ENCODE results near the gene MCTP1. TPM values are rescaled to one million over a fixed set of nuclear protein-coding genes. Genes with fewer than 3 reads are reported as not detected.

MCTP1 gene
- total RNA-seq, 4 donors from 2014 or later, result 5.7 to 33.5 (median 17.4) TPM

DNA sequence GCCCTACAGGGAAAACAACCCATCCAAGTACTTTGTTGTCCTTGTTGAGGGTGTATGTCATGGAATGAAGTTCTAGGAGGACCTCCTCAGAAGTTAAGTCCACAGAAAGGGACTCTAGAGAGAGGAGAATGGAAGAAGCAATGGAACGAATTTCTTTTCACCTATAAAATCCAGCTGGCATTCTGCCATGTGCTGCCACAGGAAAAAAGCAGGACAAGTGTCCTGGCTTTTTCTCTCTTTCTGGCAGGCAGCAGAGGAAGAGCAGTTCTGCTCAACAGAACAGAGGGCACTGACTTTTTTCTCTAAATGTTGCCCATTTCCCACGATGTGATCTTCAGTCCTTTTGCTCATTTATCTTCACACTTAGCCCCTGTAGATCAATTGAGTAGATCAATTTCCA, 240.8 kb downstream of the MCTP1 start:
- no peaks in the 10 kb centered on the region for H3K36me3 ChIP-seq
- H3K4me1 ChIP-seq, result no peaks in the 10 kb centered on the region
- H3K9me3 ChIP-seq, result no peaks in the 10 kb centered on the region
- H3K27ac ChIP-seq, result no peak overlapping the region
- intact Hi-C loops (cut with DNase I), result no loop called here
- no peak overlapping the region for H3K4me3 ChIP-seq (replicated peaks in 1 of 3)
- no peaks in the 10 kb centered on the region for H3K27me3 ChIP-seq
- 40 to 42% methylated on average over 2 of the region's 2 CpGs for WGBS, 2 donors
- peak in 1 of 2 donors; percentile 19 for DNase-seq
- TF ChIP-seq, protein P1, sequence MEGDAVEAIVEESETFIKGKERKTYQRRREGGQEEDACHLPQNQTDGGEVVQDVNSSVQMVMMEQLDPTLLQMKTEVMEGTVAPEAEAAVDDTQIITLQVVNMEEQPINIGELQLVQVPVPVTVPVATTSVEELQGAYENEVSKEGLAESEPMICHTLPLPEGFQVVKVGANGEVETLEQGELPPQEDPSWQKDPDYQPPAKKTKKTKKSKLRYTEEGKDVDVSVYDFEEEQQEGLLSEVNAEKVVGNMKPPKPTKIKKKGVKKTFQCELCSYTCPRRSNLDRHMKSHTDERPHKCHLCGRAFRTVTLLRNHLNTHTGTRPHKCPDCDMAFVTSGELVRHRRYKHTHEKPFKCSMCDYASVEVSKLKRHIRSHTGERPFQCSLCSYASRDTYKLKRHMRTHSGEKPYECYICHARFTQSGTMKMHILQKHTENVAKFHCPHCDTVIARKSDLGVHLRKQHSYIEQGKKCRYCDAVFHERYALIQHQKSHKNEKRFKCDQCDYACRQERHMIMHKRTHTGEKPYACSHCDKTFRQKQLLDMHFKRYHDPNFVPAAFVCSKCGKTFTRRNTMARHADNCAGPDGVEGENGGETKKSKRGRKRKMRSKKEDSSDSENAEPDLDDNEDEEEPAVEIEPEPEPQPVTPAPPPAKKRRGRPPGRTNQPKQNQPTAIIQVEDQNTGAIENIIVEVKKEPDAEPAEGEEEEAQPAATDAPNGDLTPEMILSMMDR (IDR thresholded peaks at IDR 0.05), result no peak
- no peak for TF ChIP-seq POLR2A (IDR thresholded peaks at IDR 0.05)

DNA sequence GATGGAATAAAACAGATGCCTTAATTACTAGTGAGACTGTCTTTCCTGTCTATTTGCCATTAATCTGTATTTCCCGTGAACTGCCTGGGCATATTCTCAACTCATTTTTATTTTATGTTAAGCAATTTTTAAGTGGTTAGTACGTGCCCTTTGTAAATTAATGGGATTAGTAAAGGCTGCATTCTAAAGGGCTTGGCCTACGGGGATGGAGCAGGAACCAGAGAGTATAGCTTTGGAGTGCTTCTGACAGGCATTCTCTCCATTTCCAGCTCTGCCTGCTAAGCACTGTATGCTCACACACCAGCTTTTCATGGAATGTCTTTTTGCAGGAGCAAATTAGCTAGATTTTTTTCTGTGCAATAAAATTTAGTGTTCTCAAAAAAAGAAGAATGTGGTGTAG, 241.2 kb downstream of the MCTP1 start:
- H3K4me3 ChIP-seq (replicated peaks in 1 of 3), result no peak overlapping the region
- no peaks in the 10 kb centered on the region for H3K36me3 ChIP-seq
- TF ChIP-seq, protein P1 (IDR thresholded peaks at IDR 0.05), result no peak
- no peak for TF ChIP-seq POLR2A (IDR thresholded peaks at IDR 0.05)
- no peak for DNase-seq
- no peaks in the 10 kb centered on the region for H3K4me1 ChIP-seq
- intact Hi-C loops (cut with DNase I), result no loop called here
- H3K27ac ChIP-seq, result no peak overlapping the region
- H3K9me3 ChIP-seq, result no peaks in the 10 kb centered on the region
- H3K27me3 ChIP-seq, result no peaks in the 10 kb centered on the region
- WGBS, 2 donors, result 70 to 78% methylated on average over 3 of the region's 3 CpGs

DNA sequence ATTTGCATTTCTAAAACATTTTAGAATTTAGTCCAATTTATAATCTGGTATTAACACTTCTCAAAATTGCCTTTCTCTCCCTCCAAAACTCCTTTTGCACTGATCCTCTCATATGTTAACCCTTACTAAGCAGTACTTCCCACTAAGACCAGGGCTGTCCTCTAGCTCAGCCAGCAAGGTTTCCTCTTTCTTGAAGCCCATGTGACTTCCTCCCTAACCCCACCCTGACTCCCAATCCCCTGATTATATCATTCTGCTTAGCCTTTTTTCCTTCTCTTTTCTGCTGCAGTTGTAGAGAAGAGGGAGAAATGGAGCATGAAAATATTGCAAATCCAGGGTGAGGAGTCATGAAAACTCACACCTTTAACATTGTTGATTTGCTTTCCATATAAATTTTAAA, 241.7 kb downstream of the MCTP1 start:
- Histone ChIP-seq H3K27me3 (no peaks in the 10 kb centered on the region), H3K36me3 (no peaks in the 10 kb centered on the region), H3K4me1 (no peaks in the 10 kb centered on the region), H3K9me3 (no peaks in the 10 kb centered on the region), H3K27ac (no peak overlapping the region), H3K4me3 (replicated peaks in 1 of 3) (no peak overlapping the region)
- intact Hi-C loops (cut with DNase I), result no loop called here
- no peak for TF ChIP-seq POLR2A (IDR thresholded peaks at IDR 0.05)
- TF ChIP-seq, protein P1 (IDR thresholded peaks at IDR 0.05), result no peak
- DNase-seq, result no peak

DNA sequence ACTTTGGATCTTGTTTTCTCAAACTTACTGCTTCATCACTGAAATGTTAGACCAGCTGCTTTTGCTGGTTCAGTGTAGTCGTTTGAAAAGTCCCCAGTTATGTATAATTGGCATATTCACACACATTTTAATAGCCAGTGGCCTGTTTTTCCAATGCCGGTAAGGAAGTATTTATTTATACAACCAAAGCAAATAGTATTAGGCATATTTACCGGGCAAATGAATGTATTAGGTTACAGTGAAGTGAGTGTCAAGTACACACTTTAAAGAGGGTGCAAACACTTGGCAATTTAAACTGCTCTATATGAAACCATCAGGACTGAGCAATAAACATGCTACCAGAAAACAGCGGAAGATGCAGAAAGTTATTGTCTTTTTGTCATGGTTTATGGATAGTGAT, 242.9 kb downstream of the MCTP1 start:
- DNase-seq, result no peak
- Histone ChIP-seq H3K36me3 (no peaks in the 10 kb centered on the region), H3K27ac (no peak overlapping the region), H3K4me3 (replicated peaks in 1 of 3) (no peak overlapping the region), H3K9me3 (no peaks in the 10 kb centered on the region), H3K27me3 (no peaks in the 10 kb centered on the region), H3K4me1 (no peaks in the 10 kb centered on the region)
- intact Hi-C loops (cut with DNase I), result no loop called here
- TF ChIP-seq POLR2A (IDR thresholded peaks at IDR 0.05), result no peak
- TF ChIP-seq, protein P1 (IDR thresholded peaks at IDR 0.05), result no peak
- 54 to 58% methylated on average over 4 of the region's 4 CpGs for WGBS, 2 donors

DNA sequence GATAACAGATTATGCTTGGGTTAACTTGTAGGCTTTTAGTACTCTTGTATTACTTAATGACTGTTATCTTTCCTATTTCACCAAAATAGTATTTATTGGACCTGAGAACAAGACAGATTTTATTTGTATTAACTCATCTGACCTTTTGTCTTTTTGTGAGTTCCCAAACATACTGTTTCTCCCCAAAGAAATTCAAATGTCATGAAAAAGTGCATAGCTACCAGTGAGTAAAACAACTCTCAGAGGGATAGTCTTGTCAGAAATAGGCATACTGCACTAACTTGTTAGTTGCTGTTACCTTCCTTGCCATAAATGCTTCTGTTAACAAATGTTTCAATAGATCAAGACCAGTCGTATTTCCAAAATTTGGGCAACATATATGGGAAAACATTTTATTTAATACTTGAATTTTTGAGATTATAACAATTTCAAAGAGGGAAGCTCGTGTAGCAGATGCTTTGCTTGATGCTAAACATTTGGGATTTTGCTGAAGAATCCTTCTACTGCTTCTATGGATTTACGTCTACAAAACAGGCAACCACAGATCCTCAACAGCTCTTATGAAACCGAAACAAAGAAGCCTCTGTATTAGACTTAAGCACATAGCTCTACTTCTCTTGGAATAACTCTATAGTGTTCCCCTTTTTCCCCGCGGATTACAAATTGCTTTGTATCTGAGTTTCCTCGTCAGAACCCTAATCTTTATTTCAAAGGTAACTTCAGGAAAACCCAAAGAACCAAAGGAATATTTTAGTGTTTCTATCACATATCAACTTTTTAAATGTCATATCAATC, 248.8 kb downstream of the MCTP1 start:
- Histone ChIP-seq H3K4me3 (replicated peaks in 1 of 3) (no peak overlapping the region), H3K27ac (no peak overlapping the region), H3K36me3 (no peaks in the 10 kb centered on the region), H3K4me1 (no peaks in the 10 kb centered on the region), H3K27me3 (no peaks in the 10 kb centered on the region), H3K9me3 (no peaks in the 10 kb centered on the region)
- WGBS, 2 donors, result 79 to 82% methylated on average over 7 of the region's 7 CpGs
- intact Hi-C loops (cut with DNase I), result no loop called here
- no peak for TF ChIP-seq POLR2A (IDR thresholded peaks at IDR 0.05)
- TF ChIP-seq, protein P1 (IDR thresholded peaks at IDR 0.05), result no peak
- no peak for DNase-seq
